NCI-H748 (cell line): ENCODE results near the gene KRTAP3-3.

Source experiments
- DNase-seq: peaks from one replicate; lab custom pipeline; 2025; ENCODE audit not compliant: unreplicated experiment; lab: John Stamatoyannopoulos, UW

The KRTAP3-3 gene

DNA sequence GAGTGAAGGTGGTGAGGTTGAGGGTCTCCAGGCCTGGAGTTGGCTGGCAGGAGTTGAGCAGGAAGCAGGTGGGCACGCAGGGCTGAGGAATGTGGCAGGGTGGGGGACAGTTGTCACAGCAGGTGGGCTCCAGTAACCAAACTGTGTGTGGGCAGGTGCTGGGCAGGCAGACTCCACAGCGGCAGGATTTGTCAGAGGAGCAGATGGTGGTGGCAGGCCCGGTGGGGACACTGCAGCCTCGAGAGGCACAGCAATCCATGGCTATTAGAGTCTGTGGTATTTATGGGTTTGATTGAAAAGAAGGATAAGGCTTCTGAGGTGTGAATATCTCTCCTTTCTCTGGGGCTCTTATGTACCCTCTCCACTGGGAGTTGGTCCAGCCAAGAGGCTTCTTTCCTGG, at the start of gene KRTAP3-3:
Gene KRTAP3-3, minus strand, starts transcription at position 326 of the 400 bp plus-strand sequence. Its CDS starts 67 bp downstream, at position 259.
- peak; percentile 86 for DNase-seq

DNA sequence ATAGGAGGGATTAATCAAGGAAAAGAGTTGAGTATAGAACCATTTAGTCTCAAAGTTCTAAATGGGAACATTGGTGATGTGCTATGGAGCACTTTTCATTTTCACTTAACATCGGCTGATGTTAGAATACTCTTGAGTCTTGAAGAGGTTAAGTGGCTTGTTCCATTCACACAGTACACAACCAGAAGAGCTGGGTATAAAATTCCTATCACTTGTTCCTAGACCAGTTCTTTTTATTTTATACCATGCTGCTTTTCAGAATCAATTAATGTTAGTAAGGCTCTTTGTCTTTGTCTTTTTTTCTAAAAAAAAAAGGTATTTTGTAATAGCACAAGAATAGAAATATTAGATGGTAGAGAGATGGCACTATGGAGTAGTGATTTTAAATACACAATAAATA, 49.0 kb upstream of the KRTAP3-3 start:
- DNase-seq = no peak

DNA sequence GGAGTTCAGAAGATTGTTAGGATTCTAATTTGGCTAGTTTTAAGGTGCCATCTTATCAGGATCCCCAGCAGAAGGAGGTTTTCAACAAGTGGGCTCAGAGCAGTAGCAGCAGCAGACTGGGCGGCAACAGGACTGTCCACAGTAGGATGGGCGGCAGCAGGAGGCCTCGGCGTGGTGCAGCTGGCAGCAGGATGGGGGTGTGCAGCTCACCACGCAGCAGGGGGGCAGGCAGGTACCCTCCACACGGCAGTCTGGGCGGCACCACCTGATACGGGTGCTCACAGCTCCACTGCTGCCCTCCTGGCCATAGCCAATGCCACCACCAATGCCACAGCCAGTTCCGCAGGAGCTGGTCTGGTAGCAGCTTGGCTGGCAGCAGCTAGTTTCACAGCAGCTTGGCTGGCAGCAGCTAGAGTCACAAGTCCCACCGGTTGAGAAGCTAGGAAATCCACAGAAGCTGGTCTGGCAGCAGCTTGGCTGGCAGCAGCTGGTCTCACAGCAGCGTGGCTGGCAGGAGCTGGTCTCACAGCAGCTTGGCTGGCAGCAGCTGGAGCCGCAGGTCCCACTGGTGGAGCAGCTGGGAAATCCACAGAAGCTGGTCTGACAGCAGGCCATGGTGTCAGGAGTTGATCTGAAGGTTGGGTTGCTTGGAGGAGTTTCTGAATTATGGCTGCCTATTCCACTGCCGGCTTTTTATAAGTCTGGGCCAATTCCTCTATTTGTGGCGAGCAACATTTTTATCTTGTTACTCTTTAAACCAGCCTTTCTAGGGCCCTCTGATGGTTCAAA, 47.0 kb upstream of the KRTAP3-3 start, which contains the start of gene KRTAP1-1:
Gene KRTAP1-1, minus strand, starts transcription at position 668 of the 789 bp plus-strand sequence. Its CDS starts 53 bp downstream, at position 615.
- peak; percentile 41 for DNase-seq

DNA sequence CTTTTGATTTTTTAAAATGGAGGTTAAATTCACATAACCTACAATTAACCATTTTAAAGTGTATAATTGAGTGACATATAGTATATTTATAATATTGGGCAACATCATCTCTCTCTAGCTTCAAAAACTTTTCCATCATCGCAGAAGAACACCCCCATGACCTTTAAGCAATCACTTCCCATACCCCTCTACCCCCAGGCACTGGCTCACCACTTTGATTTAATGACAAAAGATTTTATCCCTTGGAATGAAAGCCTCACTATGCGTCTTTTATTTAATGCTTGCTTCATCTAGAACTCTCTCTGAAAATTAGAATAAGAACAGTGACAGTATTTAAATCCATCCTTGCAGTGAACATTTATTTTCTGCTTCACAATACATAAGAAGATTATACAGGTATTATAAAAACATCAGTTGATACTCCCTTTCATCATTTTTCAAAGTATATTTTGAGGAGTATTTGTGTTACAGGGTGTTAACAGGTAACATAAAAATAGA, 43.9 kb upstream of the KRTAP3-3 start:
- no peak for DNase-seq

DNA sequence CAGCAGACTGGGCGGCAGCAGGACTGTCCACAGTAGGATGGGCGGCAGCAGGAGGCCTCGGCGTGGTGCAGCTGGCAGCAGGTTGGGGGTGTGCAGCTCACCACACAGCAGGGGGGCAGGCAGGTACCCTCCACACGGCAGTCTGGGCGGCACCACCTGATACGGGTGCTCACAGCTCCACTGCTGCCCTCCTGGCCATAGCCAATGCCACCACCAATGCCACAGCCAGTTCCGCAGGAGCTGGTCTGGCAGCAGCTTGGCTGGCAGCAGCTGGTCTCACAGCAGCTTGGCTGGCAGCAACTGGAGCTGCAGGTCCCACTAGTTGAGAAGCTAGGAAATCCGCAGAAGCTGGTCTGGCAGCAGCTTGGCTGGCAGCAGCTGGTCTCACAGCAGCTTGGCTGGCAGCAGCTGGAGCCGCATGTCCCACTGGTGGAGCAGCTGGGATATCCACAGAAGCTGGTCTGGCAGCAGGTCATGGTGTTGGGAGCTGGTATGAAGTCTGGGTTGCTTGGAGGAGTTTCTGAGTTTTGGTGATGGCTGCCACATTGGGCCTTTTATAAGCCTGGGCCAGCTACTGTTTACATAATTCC, 40.5 kb upstream of the KRTAP3-3 start, which contains the start of gene KRTAP1-3:
Gene KRTAP1-3, minus strand, starts transcription at position 529 of the 590 bp plus-strand sequence. Its CDS starts 53 bp downstream, at position 476.
- peak; percentile 92 for DNase-seq

DNA sequence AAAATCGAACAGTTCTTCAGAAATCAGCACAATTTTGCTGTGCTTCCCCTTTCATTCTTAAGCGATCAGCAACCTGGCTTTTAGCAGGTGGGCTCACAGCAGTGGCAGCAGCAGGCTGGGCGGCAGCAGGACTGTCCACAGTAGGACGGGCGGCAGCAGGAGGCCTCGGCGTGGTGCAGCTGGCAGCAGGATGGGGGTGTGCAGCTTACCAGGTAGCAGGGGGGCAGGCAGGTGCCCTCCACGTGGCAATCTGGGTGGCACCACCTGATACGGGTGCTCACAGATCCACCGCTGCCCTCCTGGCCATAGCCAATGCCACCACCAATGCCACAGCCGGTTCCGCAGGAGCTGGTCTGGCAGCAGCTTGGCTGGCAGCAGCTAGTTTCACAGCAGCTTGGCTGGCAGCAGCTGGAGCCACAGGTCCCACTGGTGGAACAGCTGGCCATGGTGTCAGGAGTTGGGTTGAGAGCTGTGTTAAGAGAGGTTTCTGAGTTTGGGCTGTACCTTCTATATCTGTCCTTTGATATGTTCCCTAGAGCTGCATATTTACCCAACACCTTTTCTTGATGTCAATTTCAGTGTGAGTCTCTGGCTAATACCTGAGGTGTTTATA, 35.8 kb upstream of the KRTAP3-3 start, which contains the start of gene KRTAP1-4:
Gene KRTAP1-4, minus strand, starts transcription at position 563 of the 613 bp plus-strand sequence. Its CDS starts 117 bp downstream, at position 446.
- DNase-seq = no peak

DNA sequence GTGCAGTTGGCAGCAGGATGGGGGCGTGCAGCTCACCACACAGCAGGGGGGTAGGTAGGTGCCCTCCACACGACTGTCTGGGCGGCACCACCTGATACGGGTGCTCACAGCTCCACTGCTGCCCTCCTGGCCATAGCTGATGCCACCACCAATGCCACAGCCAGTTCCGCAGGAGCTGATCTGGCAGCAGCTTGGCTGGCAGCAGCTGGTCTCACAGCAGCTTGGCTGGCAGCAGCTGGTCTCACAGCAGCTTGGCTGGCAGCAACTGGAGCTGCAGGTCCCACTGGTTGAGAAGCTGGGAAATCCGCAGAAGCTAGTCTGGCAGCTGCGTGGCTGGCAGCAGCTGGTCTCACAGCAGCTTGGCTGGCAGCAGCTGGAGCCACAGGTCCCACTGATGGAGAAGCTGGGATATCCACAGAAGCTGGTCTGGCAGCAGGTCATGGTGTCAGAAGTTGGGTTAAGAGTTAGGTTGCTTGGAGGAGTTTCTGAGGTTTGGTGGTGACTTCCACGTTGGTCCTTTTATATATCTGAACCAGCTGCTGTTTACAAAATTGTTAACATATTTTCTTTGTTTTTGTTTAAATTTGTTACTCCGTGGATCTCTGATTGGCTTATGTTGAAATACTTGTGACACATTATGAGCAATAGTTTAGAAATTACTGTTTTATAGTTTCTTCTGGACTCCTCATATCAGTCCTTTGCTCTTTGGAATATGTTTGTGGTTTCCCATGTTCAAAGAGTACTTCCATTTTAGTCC, 32.9 kb upstream of the KRTAP3-3 start, which contains the start of gene KRTAP1-5:
Gene KRTAP1-5, minus strand, starts transcription at position 494 of the 757 bp plus-strand sequence. Its CDS starts 53 bp downstream, at position 441.
- DNase-seq = no peak

DNA sequence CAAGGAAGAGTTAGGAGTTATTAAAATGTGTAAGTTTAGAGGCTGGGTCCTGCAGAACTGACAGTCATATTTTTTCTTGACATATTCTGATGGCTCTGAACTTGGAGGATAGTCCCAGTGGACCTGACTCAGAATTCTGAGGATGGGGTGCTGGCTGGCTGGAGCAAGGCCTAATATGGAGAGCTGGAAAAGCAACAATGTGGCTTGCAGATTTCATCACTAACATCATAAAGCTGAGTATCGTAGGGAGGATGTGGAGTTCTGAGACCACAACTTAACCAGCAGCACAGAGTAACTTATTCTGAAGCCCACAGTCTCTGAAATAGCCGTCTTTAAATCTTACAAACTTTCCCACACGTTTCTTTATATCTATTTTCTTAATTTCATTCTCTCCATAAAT, 30.7 kb upstream of the KRTAP3-3 start:
- DNase-seq = no peak

DNA sequence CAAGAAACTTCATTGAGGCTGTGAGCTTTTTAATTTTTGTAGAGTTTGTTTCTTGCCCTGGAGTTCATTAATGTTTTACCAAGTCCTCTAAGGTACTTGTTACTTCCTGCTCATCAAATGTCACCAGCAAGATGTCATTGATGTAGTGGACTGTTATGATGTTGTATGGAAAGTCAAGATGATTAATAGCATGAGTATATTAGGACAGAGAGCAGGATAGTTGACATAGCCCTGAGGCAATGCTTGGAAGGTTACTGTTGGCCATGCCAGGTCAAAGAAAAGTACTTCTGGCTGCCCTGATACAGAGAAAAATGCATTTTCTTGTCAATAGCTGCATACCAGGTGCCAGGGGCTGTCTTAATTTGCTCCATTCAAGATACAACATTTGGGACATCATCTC, 26.4 kb upstream of the KRTAP3-3 start:
- DNase-seq = peak; percentile 61

DNA sequence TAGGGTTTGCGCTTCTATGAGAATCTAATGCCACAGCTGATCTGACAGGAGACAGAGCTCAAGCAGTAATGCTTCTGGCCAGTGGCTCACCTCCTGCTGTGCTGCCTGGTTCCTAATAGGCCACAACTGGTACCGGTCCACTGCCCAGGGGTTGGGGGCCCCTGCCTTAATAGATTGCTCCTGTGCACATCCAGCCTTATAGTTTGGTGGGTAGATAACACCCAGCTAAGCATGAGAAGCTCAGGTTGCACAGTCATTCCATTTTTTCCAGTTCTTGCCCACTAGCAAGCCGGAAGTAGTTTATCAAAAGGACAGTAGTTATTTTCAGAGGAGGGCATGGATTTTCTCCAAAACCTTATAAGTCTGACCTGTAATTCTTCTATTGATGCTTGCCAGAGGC, 25.5 kb upstream of the KRTAP3-3 start:
- no peak for DNase-seq

DNA sequence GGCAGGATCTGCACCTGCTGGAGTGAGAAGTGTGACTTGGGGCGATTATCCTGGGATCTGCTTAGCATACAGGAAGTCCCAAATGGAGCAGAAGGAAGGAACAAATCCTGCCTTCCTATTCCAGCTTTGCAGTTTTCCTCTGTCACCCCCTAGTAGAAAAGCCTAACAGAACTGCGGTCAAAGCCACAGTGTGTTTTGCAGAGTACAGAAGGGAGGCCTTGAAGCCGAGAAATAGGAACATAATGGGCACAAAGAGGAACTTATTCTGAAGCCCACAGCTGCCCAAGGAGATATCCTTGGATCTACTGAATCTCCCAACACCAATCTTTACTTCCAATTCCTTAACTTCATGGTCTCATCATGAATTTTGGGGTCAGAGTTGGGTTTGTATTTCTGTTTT, 24.6 kb upstream of the KRTAP3-3 start:
- no peak for DNase-seq

DNA sequence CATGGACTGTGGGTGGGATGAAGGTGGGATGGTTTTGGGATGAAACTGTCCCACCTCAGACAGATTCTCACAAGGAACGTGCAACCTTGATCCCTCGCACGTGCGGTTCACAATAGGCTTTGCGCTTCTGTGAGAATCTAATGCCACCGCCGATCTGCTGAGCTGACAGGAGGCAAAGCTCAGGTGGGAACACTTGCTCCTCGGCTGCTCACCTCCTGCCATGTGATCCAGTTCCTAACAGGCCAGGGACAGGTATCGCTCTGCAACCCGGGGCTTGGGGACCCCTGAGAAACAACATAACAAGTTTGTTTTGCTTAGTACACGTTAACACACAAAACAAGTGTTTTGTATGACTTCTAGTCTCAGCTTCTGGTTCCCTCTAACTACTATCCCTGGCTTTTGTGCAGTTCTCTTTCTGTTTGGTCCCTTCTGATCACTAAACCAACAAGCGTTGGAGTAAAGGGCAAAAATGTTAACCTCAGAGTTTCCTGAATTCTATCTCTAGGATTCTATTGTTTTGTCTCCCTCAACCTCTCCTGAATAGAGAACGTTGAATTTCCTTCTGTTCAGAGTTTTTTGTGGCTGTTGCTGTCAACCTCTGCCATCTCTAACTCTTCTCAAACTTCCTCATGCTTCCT, 22.7 kb upstream of the KRTAP3-3 start:
- no peak for DNase-seq

DNA sequence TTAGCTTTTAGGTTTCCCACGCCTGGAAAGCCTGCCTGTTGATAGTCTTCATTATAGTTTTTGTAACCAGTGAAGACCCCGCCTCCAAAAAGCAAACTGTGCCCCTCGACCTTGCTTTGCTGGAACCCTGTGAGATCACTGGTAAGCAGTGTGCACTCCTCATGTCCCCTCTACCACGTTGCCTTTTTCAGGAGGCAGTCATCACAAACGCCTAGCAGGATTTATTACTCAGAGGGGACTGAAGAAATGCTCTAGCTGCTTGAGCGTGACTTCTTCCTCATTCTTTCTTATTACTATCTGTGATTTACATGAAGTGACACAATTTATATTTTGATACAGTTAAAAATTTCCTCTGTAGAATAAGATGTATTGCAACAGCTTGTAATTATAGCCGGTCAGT, 21.5 kb upstream of the KRTAP3-3 start:
- no peak for DNase-seq

DNA sequence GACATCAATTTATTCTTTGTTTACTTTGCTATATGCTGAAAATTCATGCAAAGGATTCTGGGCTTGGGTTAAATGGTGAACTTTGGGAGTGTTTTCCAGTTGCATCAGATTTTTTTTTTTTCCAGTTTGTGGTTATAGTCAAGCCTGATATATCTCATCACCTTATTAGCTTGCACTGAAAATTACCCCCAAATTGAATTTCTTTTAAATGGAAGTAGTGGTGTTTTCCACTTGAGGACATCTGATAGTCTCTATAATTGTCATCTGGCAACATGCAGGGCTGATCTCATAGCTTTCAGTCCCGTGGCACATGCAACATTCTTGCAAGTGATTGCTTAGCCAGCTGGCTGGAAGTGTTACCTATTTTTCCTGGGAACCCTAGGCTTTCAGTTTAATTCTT, 19.6 kb upstream of the KRTAP3-3 start:
- peak; percentile 46 for DNase-seq

DNA sequence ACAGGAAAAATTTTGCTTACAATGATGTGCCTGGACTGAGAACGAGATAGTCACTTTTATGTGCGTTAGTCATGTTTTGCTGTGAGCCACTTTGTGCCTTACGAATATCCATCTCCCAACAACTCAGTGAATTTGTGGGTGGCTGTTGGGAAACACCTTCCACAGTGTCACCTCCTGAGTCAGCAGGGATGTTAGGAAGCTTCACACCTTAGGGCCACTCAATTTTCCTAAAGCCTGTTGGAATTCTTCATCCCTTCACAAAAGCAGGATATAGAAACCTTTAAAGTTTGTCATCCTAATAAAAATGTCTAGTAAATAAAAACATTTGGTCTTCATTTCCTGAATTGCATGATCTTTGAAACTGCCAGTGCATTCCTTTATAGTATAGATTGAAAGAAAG, 19.2 kb upstream of the KRTAP3-3 start:
- no peak for DNase-seq

DNA sequence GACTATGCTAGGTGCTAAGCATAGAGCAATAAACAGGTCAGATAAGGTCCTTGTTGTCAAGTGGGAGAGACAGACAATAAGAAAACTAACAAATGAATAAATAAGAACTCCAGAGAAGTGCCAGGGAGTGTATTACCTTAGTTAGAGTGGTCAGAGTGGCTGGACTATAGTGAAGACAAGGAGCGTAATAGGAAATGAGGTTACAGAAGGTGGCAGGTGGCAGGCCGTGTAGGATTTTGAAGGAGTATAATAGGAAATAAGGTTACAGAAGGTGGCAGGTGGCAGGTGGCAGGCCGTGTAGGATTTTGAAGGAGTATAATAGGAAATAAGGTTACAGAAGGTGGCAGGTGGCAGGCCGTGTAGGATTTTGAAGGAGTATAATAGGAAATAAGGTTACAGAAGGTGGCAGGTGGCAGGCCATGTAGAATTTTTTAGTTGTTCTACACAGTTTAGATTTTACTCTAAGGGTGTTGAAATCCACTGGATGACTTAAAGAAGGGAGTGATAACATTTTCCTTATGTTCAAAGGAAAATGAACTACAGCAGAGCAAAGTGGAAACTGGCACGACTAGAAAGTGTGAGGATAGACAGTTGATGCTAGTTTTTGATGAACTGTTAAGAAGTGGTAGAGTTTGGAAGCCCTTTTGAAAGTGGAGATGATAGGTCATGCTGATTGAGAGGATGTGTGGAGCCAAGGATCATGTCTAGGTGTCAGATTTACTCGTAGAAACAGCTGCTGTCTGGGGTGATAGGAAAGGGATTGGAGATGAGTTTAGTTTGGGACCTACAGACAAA, 18.6 kb upstream of the KRTAP3-3 start:
- peak; percentile 43 for DNase-seq

DNA sequence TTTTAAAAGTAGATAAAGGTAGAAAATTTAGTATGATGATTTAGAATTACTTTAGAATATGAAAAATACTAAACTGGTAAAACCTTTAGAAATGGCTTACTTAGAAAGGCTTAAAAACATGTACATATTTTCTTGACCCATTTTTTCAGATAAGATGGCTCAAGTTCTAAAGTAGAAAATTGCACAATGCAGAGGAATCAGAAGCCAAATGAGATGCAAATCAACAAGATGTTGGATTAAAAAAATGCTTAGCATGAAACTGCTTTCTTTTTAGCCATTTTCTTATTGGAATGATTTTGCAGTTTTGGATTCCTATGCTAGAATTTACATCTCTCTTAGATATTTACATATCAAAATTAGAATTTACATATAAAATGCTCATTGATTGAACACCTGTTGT, 16.5 kb upstream of the KRTAP3-3 start:
- DNase-seq = no peak

DNA sequence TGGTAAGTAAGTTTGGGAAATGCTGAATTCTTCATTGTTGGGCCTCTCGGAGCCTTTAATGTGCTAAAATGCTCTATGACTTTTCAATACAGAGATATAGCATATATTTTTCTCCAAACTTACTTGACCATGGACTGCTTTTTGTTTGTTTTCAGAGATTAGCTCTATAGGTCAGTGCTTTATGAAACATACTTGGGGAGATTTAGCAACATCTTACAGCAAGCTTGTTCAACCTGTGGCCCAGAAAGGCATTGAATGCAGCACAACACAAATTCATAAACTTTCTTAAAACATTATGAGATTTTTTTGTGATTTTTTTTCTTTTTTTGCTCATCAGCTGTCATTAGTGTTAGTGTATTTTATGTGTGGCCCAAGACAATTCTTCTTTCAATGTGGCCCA, 16.0 kb upstream of the KRTAP3-3 start:
- DNase-seq = no peak

DNA sequence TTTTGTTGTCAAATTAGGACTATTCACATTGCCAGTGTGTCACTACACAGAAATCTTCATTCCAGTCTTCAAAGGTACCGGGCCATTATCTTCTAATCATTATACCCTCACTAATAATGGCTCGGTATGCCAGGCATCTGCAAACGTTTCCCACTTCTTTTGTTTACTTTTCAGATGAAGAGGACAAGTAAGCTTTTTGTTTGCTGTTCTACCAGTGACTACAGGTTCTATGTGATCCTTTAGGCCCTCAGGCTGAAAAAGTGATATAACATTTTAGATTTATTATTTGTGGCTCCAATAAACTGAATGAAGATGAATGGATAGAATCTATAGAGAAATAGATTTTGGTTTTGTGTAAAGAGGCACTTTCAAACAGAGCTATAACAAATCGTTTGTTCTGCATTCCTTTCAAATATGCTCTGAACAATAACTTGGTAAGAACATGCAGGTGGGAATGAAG, 15.4 kb upstream of the KRTAP3-3 start:
- DNase-seq = peak; percentile 53
